ENCODE results near the gene THPO.

Gene THPO

DNA sequence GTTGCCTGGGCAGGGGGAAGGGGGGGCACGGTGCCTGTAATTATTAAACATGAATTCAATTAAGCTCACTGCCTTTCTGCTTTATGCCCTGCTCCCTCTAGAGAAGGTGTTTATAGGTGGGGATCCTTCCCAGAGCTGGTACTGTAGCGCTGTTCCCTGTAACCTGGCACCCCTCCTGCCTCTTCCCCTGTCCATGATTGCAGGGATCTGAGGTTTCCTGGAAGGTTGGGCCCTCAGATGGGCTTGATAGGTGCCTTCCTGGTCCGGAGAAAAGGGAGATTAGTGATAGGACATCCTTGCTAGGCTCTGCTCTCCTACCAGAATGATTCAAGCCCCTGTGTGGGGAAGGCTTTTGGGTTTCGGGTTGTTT lies 42.7 kb downstream of the THPO start:
- Histone ChIP-seq H4K20me1 (ENCODE audit: insufficient read depth, low read length) (peaks cover 35% of the 10 kb centered on the region), H3K27ac (ENCODE audit: low read length) (peak overlapping the region; percentile 57), H3K4me2 (ENCODE audit: low read depth, low read length) (peak overlapping the region; percentile 69), H3F3A (ENCODE audit: insufficient read depth, low read length) (peaks cover 47% of the 10 kb centered on the region), H3K4me3 (ENCODE audit: low read length) (peak overlapping the region; percentile 73; the same call in 1 of the 2 replicates), H3K36me3 (replicated peaks; ENCODE audit: insufficient read depth, low read length) (peaks cover 19% of the 10 kb centered on the region), H3K79me2 (ENCODE audit: low read length) (peaks cover 28% of the 10 kb centered on the region), H3K9me3 (replicated peaks; ENCODE audit: insufficient read depth, low read length) (no peaks in the 10 kb centered on the region), H3K27me3 (replicated peaks; ENCODE audit: insufficient read depth, low read length) (no peaks in the 10 kb centered on the region), H3K4me1 (ENCODE audit: low read length) (0 out of 2 replicates have a peak, but pooled peaks cover 4% of the 10 kb centered on the region), H2AFZ (ENCODE audit: low read length) (no peak overlapping the region), H3K9me2 (replicated peaks; ENCODE audit: insufficient read depth, low read length) (no peaks in the 10 kb centered on the region), H3K9ac (ENCODE audit: low read length) (peak overlapping the region; percentile 59; the same call in 1 of the 2 replicates)
- no peak for TF ChIP-seq EZH2 (optimal IDR thresholded peaks at IDR 0.05; ENCODE audit: low read depth, low read length)
- no peak for TF ChIP-seq EZH2phosphoT487 (IDR thresholded peaks at IDR 0.05; ENCODE audit: low read length)
- TF ChIP-seq, protein P1, sequence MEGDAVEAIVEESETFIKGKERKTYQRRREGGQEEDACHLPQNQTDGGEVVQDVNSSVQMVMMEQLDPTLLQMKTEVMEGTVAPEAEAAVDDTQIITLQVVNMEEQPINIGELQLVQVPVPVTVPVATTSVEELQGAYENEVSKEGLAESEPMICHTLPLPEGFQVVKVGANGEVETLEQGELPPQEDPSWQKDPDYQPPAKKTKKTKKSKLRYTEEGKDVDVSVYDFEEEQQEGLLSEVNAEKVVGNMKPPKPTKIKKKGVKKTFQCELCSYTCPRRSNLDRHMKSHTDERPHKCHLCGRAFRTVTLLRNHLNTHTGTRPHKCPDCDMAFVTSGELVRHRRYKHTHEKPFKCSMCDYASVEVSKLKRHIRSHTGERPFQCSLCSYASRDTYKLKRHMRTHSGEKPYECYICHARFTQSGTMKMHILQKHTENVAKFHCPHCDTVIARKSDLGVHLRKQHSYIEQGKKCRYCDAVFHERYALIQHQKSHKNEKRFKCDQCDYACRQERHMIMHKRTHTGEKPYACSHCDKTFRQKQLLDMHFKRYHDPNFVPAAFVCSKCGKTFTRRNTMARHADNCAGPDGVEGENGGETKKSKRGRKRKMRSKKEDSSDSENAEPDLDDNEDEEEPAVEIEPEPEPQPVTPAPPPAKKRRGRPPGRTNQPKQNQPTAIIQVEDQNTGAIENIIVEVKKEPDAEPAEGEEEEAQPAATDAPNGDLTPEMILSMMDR (IDR thresholded peaks at IDR 0.05; ENCODE audit: low read length), result no peak
- no peak for DNase-seq

DNA sequence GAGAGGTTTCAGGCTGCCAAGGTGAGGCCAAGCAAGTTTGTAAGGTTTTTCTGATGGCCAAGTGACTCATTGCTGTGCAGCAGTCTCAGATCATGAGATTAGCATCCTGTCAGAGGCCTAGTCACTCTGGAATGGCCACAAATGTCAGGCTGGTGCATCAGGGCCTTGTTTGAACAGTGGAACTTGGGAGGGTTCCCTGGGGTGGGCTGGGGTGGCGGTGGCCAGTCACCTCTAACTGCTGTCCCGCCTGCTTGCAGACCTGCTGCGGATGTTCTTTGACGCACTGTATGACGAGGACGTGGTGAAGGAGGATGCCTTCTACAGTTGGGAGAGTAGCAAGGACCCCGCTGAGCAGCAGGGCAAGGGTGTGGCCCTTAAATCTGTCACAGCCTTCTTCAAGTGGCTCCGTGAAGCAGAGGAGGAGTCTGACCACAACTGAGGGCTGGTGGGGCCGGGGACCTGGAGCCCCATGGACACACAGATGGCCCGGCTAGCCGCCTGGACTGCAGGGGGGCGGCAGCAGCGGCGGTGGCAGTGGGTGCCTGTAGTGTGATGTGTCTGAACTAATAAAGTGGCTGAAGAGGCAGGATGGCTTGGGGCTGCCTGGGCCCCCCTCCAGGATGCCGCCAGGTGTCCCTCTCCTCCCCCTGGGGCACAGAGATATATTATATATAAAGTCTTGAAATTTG lies 43.4 kb downstream of the THPO start:
- Histone ChIP-seq H3K9me3 (replicated peaks; ENCODE audit: insufficient read depth, low read length) (no peaks in the 10 kb centered on the region), H3K27ac (ENCODE audit: low read length) (peak overlapping the region; percentile 57; the same call in 1 of the 2 replicates), H3K4me1 (ENCODE audit: low read length) (0 out of 2 replicates have a peak, but pooled peaks cover 4% of the 10 kb centered on the region)

DNA sequence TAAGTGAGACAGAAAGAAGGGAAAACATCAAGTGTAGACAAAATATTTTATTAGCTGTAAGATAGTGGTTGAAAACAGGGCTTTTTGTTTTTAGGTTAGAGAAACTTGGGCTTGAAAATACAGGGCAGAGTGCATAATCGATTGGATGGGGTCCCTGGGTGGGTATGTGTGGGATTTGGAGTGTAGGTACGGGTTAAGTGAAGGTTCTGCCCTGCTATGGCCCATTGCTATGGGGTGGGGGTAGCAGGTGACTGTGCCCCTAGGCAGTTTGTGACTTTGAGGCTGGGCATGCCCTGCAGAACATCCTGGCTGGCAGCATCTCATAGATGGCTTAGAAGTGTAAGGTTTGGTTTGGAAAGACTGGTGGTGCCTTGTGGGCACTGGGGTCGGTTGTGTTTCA lies 44.3 kb downstream of the THPO start:
- no peak for DNase-seq
- Histone ChIP-seq H3K4me1 (ENCODE audit: low read length) (0 out of 2 replicates have a peak, but pooled peaks cover 4% of the 10 kb centered on the region), H3K9me2 (replicated peaks; ENCODE audit: insufficient read depth, low read length) (no peaks in the 10 kb centered on the region), H3K9me3 (replicated peaks; ENCODE audit: insufficient read depth, low read length) (no peaks in the 10 kb centered on the region), H3F3A (ENCODE audit: insufficient read depth, low read length) (peaks cover 51% of the 10 kb centered on the region), H3K79me2 (ENCODE audit: low read length) (peaks cover 38% of the 10 kb centered on the region), H3K27ac (ENCODE audit: low read length) (no peak overlapping the region), H3K36me3 (replicated peaks; ENCODE audit: insufficient read depth, low read length) (peaks cover 23% of the 10 kb centered on the region), H3K27me3 (replicated peaks; ENCODE audit: insufficient read depth, low read length) (no peaks in the 10 kb centered on the region), H4K20me1 (ENCODE audit: insufficient read depth, low read length) (peaks cover 35% of the 10 kb centered on the region), H2AFZ (ENCODE audit: low read length) (no peak overlapping the region), H3K9ac (ENCODE audit: low read length) (no peak overlapping the region), H3K4me2 (ENCODE audit: low read depth, low read length) (no peak overlapping the region), H3K4me3 (ENCODE audit: low read length) (no peak overlapping the region)
- TF ChIP-seq EZH2phosphoT487 (IDR thresholded peaks at IDR 0.05; ENCODE audit: low read length) (no peak), EZH2 (optimal IDR thresholded peaks at IDR 0.05; ENCODE audit: low read depth, low read length) (no peak)
- TF ChIP-seq, protein P1 (IDR thresholded peaks at IDR 0.05; ENCODE audit: low read length), result no peak

More for the DNA sequence above, 43.4 kb downstream of the THPO start:
- Histone ChIP-seq H3K4me3 (ENCODE audit: low read length) (no peak overlapping the region), H3K9me2 (replicated peaks; ENCODE audit: insufficient read depth, low read length) (no peaks in the 10 kb centered on the region), H3K9ac (ENCODE audit: low read length) (no peak overlapping the region), H3K36me3 (replicated peaks; ENCODE audit: insufficient read depth, low read length) (peaks cover 19% of the 10 kb centered on the region), H2AFZ (ENCODE audit: low read length) (no peak overlapping the region), H3K79me2 (ENCODE audit: low read length) (peaks cover 31% of the 10 kb centered on the region), H3K4me2 (ENCODE audit: low read depth, low read length) (no peak overlapping the region), H3F3A (ENCODE audit: insufficient read depth, low read length) (peaks cover 47% of the 10 kb centered on the region), H4K20me1 (ENCODE audit: insufficient read depth, low read length) (peaks cover 35% of the 10 kb centered on the region), H3K27me3 (replicated peaks; ENCODE audit: insufficient read depth, low read length) (no peaks in the 10 kb centered on the region)
- DNase-seq, result no peak
- TF ChIP-seq EZH2phosphoT487 (IDR thresholded peaks at IDR 0.05; ENCODE audit: low read length) (no peak), EZH2 (optimal IDR thresholded peaks at IDR 0.05; ENCODE audit: low read depth, low read length) (no peak)
- TF ChIP-seq, protein P1 (IDR thresholded peaks at IDR 0.05; ENCODE audit: low read length), result no peak

Measured in MM.1S (cell line).